BJ (cell line): Measurements from ENCODE around the gene SEZ6. TPM values are rescaled to one million over a fixed set of nuclear protein-coding genes. Genes with fewer than 3 reads are reported as not detected.

Experiments used
- CTCF ChIA-PET: fragments of 350-600 bp; formaldehyde crosslinking; extraction: SDS; loops from one replicate; lab custom pipeline; 2021; ENCODE audit warnings: antibody characterized with exemption, inconsistent platforms; lab: Yijun Ruan, JAX
- POLR2A ChIA-PET: fragments of 300-600 bp; sonication (Branson Sonifier 250); formaldehyde crosslinking; extraction: SDS; loops from one replicate; lab custom pipeline; 2021; ENCODE audit warnings: antibody characterized with exemption; lab: Charles Lee
- DNase-seq: peaks from one replicate; pipeline ENCODE4 v3.0.0-alpha.2; 2011; ENCODE audit warnings: low read depth
- H3K27me3 ChIP-seq: 2 replicates; pipeline ENCODE4 v1.6.0; 2011; ENCODE audit warnings: low read length; ENCODE audit not compliant: control insufficient read depth, insufficient read depth
- H3K36me3 ChIP-seq: 2 replicates; pipeline ENCODE4 v1.5.1; 2011; ENCODE audit warnings: low read length; ENCODE audit not compliant: control insufficient read depth, insufficient read depth
- H3K4me3 ChIP-seq: 2 replicates; pipeline ENCODE4 v1.5.1; 2011; ENCODE audit warnings: low read depth, mild to moderate bottlenecking, control low read depth, low read length
- polyA plus RNA-seq: library from polyadenylated mRNA; depleted of rRNA; stranded (reverse); fragments of >200 nt; gene quantifications from 2 replicates; pipeline ENCODE4 v1.2.3, GENCODE V29; 2011
- TF ChIP-seq, protein P1 (sequence below): IDR thresholded peaks from 2 replicates; pipeline ENCODE4 v1.5.1; 2011; ENCODE audit warnings: low read depth, mild to moderate bottlenecking, control low read depth, inconsistent platforms, low read length, moderate library complexity; ENCODE audit not compliant: insufficient read depth

SEZ6 gene
- polyA plus RNA-seq, 1 experiment = not detected

DNA sequence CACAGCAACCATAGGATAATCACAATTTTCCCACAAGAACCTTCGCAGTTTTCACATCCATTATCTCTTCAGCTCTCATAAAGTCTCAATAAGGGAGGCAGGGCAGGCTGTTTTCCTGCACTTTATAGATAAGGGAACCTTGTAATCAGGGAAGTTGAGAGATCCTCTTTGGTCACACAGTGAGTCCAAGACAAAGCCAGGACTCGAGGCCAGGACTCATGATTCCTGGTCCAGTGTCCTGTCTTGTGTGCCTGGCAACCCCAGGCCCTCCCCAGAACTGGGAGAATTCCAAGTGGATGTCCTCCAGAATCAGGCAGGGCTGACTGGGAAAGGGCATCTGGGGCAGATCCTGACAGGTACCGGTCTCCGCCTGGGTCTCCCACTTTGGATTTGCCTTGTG, 31.4 kb downstream of the SEZ6 start:
- ChIA-PET CTCF (interaction anchor here (0.9 to 9.1 kb wide), 5 partner anchors 9 to 149 kb away, joined by 3 to 139 read pairs (median 10); no protein-coding TSS in a partner anchor), POLR2A (no interaction called here)
- Histone ChIP-seq H3K4me3 (no peak overlapping the region), H3K27me3 (peaks cover 30% of the 10 kb centered on the region), H3K36me3 (no peaks in the 10 kb centered on the region)
- TF ChIP-seq, protein P1, sequence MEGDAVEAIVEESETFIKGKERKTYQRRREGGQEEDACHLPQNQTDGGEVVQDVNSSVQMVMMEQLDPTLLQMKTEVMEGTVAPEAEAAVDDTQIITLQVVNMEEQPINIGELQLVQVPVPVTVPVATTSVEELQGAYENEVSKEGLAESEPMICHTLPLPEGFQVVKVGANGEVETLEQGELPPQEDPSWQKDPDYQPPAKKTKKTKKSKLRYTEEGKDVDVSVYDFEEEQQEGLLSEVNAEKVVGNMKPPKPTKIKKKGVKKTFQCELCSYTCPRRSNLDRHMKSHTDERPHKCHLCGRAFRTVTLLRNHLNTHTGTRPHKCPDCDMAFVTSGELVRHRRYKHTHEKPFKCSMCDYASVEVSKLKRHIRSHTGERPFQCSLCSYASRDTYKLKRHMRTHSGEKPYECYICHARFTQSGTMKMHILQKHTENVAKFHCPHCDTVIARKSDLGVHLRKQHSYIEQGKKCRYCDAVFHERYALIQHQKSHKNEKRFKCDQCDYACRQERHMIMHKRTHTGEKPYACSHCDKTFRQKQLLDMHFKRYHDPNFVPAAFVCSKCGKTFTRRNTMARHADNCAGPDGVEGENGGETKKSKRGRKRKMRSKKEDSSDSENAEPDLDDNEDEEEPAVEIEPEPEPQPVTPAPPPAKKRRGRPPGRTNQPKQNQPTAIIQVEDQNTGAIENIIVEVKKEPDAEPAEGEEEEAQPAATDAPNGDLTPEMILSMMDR = no peak
- DNase-seq = no peak

DNA sequence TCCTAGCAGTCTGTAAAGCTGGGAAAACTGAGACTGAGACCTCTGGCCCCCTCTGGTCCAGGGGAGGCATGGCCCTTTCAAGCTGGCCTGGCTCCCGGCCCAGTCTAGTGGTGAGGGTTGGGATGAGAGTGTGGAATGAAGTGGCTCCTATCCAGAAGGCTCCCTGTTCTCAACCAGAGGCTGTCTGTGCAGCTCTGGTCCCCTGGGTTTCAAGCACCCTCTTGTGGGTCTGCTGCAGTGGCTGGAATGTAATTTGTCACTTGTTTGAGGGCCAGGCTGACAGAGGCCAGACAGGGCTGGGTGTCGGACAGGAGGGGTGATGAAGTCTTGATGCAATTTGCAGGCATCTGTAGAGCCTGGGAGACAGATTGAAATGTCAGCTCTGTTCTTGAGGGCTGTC, 32.4 kb downstream of the SEZ6 start:
- CTCF ChIA-PET = interaction anchor here (0.6 to 9.1 kb wide), 10 partner anchors 8 to 147 kb away, joined by 3 to 139 read pairs (median 4); no protein-coding TSS in a partner anchor
- Histone ChIP-seq H3K27me3 (peaks cover 27% of the 10 kb centered on the region), H3K4me3 (no peak overlapping the region), H3K36me3 (no peaks in the 10 kb centered on the region)
- TF ChIP-seq, protein P1 = peak; percentile 31; the same call in 1 of the 2 replicates
- POLR2A ChIA-PET = no interaction called here
- no peak for DNase-seq

DNA sequence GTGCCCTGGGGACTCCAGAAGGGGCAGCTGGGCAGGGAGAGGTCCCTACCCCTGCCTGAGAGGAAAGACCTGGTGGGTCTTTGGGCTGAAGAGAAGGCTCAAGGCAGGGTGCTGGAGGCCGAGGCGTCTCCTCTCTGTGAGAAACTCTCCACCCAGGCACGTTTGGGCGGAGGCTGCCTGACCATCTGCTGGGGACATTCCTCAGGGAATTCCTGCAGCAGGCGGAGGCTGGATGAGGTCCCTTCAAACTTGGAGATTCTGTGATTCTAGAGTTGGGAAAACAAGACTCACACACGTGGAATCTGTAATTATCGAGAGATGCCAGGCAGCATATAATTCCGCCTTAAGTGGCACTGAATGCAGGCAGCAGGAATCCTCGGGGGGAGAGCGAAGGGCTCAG, 33.4 kb downstream of the SEZ6 start:
- H3K4me3 ChIP-seq = no peak overlapping the region
- H3K27me3 ChIP-seq = peaks cover 23% of the 10 kb centered on the region
- H3K36me3 ChIP-seq = no peaks in the 10 kb centered on the region
- TF ChIP-seq, protein P1 = no peak
- no peak for DNase-seq
- CTCF ChIA-PET = interaction anchor here (1.0 to 9.1 kb wide), 6 partner anchors 10 to 152 kb away, joined by 3 to 139 read pairs (median 4); no protein-coding TSS in a partner anchor
- POLR2A ChIA-PET = no interaction called here

DNA sequence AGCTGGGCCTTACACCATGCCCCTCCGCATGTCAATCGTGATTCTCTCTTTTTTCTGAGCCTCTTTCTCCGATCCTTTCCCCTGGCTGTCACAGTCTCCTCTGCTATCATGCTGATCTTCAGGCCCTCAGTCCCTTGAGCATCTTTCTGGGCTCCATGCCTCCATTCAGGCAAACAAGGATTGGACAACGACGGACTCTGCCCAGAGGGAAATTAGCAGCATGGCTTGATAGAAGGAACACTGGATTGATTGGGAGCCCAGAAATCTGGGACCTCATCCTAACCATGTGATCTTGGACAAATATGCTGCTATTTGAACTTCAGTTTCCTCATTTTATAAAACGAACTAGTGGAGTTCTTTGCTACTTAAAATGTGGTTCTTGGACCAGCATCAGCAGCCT, 35.0 kb downstream of the SEZ6 start:
- DNase-seq = no peak
- TF ChIP-seq, protein P1 = no peak
- H3K27me3 ChIP-seq = peaks cover 17% of the 10 kb centered on the region
- no peaks in the 10 kb centered on the region for H3K36me3 ChIP-seq
- CTCF ChIA-PET = interaction anchor here (1.1 to 9.1 kb wide), 3 partner anchors 130 to 153 kb away, joined by 3 to 139 read pairs (median 5); no protein-coding TSS in a partner anchor
- no peak overlapping the region for H3K4me3 ChIP-seq
- POLR2A ChIA-PET = no interaction called here

DNA sequence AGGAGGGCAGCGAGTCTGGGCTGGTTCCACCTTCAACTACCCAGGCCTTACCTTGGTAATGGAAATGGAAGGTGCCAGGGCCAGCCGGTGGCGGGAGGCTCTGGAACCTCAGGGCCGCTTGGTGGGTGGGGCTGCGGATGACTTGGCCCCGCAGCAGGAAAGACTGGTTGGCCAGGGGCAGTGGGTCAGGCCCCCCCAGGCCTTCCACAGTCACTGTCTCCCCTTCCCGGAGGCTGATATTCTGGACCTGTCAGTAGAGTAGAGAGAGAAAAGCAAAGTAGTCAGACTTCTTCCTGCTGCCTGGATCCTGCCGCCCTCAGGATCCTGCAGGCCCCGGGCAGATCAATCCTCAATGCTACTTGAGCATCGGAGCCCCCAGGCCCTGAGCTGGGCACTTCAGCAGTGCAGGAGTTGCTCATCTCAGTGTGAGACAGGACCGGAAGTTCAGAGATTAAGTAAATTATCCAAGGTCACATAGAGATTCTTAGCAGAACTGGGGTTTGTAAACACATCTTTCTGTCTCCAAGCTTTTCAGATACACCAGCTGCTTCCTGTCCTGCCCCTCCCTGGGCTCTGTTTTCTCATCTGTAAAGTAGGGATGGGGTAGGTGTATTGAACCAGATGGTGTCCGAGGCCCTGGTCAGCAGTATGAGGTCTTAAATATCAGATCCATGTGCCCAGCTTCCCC, 36.0 kb downstream of the SEZ6 start:
- ChIA-PET CTCF (interaction anchor here (0.5 to 9.1 kb wide), 6 partner anchors 17 to 162 kb away, joined by 3 to 139 read pairs (median 4); no protein-coding TSS in a partner anchor), POLR2A (no interaction called here)
- Histone ChIP-seq H3K36me3 (no peaks in the 10 kb centered on the region), H3K4me3 (no peak overlapping the region), H3K27me3 (peaks cover 15% of the 10 kb centered on the region)
- no peak for DNase-seq
- TF ChIP-seq, protein P1 = no peak
